ENCODE measurements around the gene NXN. TPM values are rescaled to one million over a fixed set of nuclear protein-coding genes. Genes with fewer than 3 reads are reported as not detected.

Gene NXN
- total RNA-seq, 5 donors from 2014 or later (not counting 1 experiment from before 2014, with no cell fraction given): 0.56 to 1.3 (median 0.96) TPM

DNA sequence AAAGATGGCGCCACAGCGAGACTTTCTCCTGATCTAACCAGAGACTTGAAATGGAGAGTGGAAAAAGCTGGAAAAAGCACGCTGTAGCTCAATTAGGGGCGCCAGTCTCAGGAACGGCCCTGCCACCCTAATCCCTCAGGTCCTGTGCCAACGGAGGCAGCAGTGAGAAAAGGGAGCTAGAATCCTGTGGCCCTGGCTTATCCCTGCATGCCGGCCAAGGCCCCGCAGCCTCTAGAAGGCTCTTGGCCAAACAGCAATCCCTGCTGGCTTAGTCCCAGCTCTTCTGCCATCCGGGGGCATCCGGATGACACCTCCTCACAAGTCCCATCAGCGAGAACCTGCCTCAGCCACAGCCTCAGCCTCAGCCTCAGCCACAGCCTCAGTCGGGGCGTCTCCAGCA is 127.7 kb downstream of the NXN start:
- ChIA-PET CTCF (no interaction called here), POLR2A (no interaction called here)
- H3K36me3 Mint-ChIP-seq: no peaks in the 10 kb centered on the region
- ATAC-seq (replicated peaks in 1 of 4): no peak
- Histone ChIP-seq H3K4me1 (ENCODE audit: control insufficient read depth in 1 of 2, extremely low read depth in 1 of 2, insufficient read depth in 2 of 2, low read length in 2 of 2) (peaks cover 0 to 3% of the 10 kb centered on the region in 2 experiments), H3K36me3 (ENCODE audit: control insufficient read depth in 2 of 2, extremely low read depth in 1 of 2, insufficient read depth in 1 of 2, low read length in 1 of 2) (no peaks in the 10 kb centered on the region), H3K4me3 (ENCODE audit: control insufficient read depth in 1 of 2, extremely low read depth in 1 of 2, low read length in 1 of 2) (no peak overlapping the region), H3K27ac (ENCODE audit: low read length) (no peak overlapping the region), H3K27me3 (replicated peaks in 1 of 2; ENCODE audit: control insufficient read depth in 2 of 2, extremely low read depth in 1 of 2, insufficient read depth in 2 of 2, low read length in 1 of 2) (peaks cover 0 to 36% of the 10 kb centered on the region in 2 experiments), H3K9me3 (no peaks in the 10 kb centered on the region)
- no peak overlapping the region for H3K27ac Mint-ChIP-seq
- no peaks in the 10 kb centered on the region for H3K9me3 Mint-ChIP-seq
- no peak for DNase-seq
- WGBS (ENCODE audit: insufficient coverage): 83% methylated on average over 8 of the region's 13 CpGs
- no peak overlapping the region for H3K4me3 Mint-ChIP-seq
- H3K4me1 Mint-ChIP-seq: peaks cover 4 to 6% (median 4%) of the 10 kb centered on the region in 3 donors
- peaks cover 23 to 44% of the 10 kb centered on the region in 2 donors for H3K27me3 Mint-ChIP-seq

DNA sequence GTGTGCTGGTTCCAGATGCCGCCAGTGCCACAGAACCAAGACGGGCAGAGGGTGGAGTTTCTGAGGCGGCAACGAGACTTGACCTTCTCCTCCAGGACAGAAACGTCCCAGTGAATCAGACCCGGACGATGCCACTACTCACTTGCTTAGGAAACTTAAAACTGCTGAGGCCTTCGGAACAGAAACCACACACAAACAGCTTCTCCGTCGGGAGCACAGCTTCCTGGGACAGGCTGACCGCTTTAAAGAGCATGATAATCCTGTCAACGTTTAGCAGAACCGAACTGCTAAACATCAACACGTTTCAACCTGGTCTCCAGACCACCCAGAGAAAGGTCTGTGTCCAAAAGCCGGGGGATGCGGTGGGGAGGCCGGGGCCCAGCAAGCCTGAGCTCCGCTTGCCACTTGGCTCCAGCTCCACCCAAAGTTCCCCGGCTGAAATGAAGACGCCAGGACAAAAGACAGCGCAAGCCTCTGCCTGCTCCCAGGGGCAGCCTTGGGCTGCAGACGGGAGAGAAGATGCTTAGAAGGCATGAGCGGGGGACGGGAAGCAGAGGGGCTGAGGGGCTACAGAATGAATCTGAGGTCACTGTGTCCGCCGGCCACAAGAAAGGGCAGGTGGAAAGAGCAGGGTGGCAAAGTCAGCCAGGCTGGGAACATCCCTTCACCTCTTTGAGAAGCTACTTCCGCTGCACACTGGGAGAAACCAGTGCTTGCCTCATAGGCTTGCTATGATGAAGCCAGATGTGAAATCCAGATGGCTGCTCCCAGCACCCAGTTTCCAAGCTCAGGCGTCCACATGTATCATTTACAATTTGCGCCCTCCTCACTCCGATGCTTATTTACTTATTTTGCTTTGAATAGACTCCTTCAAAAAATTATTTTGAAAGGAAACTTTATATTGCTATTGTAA is 128.5 kb downstream of the NXN start:
- Mint-ChIP-seq H3K4me3 (no peak overlapping the region), H3K36me3 (no peaks in the 10 kb centered on the region), H3K27me3 (peaks cover 28 to 48% of the 10 kb centered on the region in 2 donors), H3K27ac (no peak overlapping the region), H3K4me1 (peaks cover 6 to 10% (median 9%) of the 10 kb centered on the region in 3 donors), H3K9me3 (no peaks in the 10 kb centered on the region)
- ChIA-PET POLR2A (no interaction called here), CTCF (no interaction called here)
- Histone ChIP-seq H3K4me1 (ENCODE audit: control insufficient read depth in 1 of 2, extremely low read depth in 1 of 2, insufficient read depth in 2 of 2, low read length in 2 of 2) (peaks cover 0 to 7% of the 10 kb centered on the region in 2 experiments), H3K27ac (ENCODE audit: low read length) (no peak overlapping the region), H3K27me3 (replicated peaks in 1 of 2; ENCODE audit: control insufficient read depth in 2 of 2, extremely low read depth in 1 of 2, insufficient read depth in 2 of 2, low read length in 1 of 2) (peaks cover 0 to 41% of the 10 kb centered on the region in 2 experiments), H3K36me3 (ENCODE audit: control insufficient read depth in 2 of 2, extremely low read depth in 1 of 2, insufficient read depth in 1 of 2, low read length in 1 of 2) (no peaks in the 10 kb centered on the region), H3K4me3 (ENCODE audit: control insufficient read depth in 1 of 2, extremely low read depth in 1 of 2, low read length in 1 of 2) (no peak overlapping the region), H3K9me3 (no peaks in the 10 kb centered on the region)
- WGBS (ENCODE audit: insufficient coverage): 87% methylated on average over 23 of the region's 30 CpGs
- DNase-seq: no peak
- no peak for ATAC-seq (replicated peaks in 1 of 4)

- H3K27ac Mint-ChIP-seq: no peak overlapping the region
- Histone ChIP-seq H3K36me3 (ENCODE audit: control insufficient read depth in 2 of 2, extremely low read depth in 1 of 2, insufficient read depth in 1 of 2, low read length in 1 of 2) (no peaks in the 10 kb centered on the region), H3K4me3 (ENCODE audit: control insufficient read depth in 1 of 2, extremely low read depth in 1 of 2, low read length in 1 of 2) (no peak overlapping the region), H3K4me1 (ENCODE audit: control insufficient read depth in 1 of 2, extremely low read depth in 1 of 2, insufficient read depth in 2 of 2, low read length in 2 of 2) (peaks cover 0 to 7% of the 10 kb centered on the region in 2 experiments), H3K9me3 (no peaks in the 10 kb centered on the region), H3K27ac (ENCODE audit: low read length) (no peak overlapping the region), H3K27me3 (replicated peaks in 1 of 2; ENCODE audit: control insufficient read depth in 2 of 2, extremely low read depth in 1 of 2, insufficient read depth in 2 of 2, low read length in 1 of 2) (peaks cover 0 to 48% of the 10 kb centered on the region in 2 experiments)
- H3K27me3 Mint-ChIP-seq: peaks cover 32 to 47% of the 10 kb centered on the region in 2 donors
- no peaks in the 10 kb centered on the region for H3K9me3 Mint-ChIP-seq
- ChIA-PET POLR2A (no interaction called here), CTCF (no interaction called here)
- WGBS (ENCODE audit: insufficient coverage): 61% methylated on average over 11 of the region's 25 CpGs
- ATAC-seq (replicated peaks in 1 of 4) (no peak), DNase-seq (no peak)
- H3K4me3 Mint-ChIP-seq: no peak overlapping the region
- peaks cover 6 to 10% (median 9%) of the 10 kb centered on the region in 3 donors for H3K4me1 Mint-ChIP-seq
- H3K36me3 Mint-ChIP-seq: no peaks in the 10 kb centered on the region
These were observed 129.3 kb downstream of the NXN start for GRCh38 chr17:850086-850850.

GRCh38 chr17:848402-848801 is 131.2 kb downstream of the NXN start:
- Mint-ChIP-seq H3K27ac (no peak overlapping the region), H3K36me3 (no peaks in the 10 kb centered on the region), H3K27me3 (peaks cover 40 to 54% of the 10 kb centered on the region in 2 donors), H3K4me3 (no peak overlapping the region), H3K9me3 (no peaks in the 10 kb centered on the region), H3K4me1 (peaks cover 6 to 10% (median 9%) of the 10 kb centered on the region in 3 donors)
- Histone ChIP-seq H3K36me3 (ENCODE audit: control insufficient read depth in 2 of 2, extremely low read depth in 1 of 2, insufficient read depth in 1 of 2, low read length in 1 of 2) (no peaks in the 10 kb centered on the region), H3K27ac (ENCODE audit: low read length) (no peak overlapping the region), H3K4me3 (ENCODE audit: control insufficient read depth in 1 of 2, extremely low read depth in 1 of 2, low read length in 1 of 2) (no peak overlapping the region), H3K9me3 (no peaks in the 10 kb centered on the region), H3K4me1 (ENCODE audit: control insufficient read depth in 1 of 2, extremely low read depth in 1 of 2, insufficient read depth in 2 of 2, low read length in 2 of 2) (peaks cover 0 to 7% of the 10 kb centered on the region in 2 experiments), H3K27me3 (replicated peaks in 1 of 2; ENCODE audit: control insufficient read depth in 2 of 2, extremely low read depth in 1 of 2, insufficient read depth in 2 of 2, low read length in 1 of 2) (peaks cover 0 to 63% of the 10 kb centered on the region in 2 experiments)
- ChIA-PET CTCF (no interaction called here), POLR2A (no interaction called here)
- DNase-seq (no peak), ATAC-seq (replicated peaks in 1 of 4) (no peak)
- WGBS (ENCODE audit: insufficient coverage): 82% methylated on average over 10 of the region's 11 CpGs

DNA sequence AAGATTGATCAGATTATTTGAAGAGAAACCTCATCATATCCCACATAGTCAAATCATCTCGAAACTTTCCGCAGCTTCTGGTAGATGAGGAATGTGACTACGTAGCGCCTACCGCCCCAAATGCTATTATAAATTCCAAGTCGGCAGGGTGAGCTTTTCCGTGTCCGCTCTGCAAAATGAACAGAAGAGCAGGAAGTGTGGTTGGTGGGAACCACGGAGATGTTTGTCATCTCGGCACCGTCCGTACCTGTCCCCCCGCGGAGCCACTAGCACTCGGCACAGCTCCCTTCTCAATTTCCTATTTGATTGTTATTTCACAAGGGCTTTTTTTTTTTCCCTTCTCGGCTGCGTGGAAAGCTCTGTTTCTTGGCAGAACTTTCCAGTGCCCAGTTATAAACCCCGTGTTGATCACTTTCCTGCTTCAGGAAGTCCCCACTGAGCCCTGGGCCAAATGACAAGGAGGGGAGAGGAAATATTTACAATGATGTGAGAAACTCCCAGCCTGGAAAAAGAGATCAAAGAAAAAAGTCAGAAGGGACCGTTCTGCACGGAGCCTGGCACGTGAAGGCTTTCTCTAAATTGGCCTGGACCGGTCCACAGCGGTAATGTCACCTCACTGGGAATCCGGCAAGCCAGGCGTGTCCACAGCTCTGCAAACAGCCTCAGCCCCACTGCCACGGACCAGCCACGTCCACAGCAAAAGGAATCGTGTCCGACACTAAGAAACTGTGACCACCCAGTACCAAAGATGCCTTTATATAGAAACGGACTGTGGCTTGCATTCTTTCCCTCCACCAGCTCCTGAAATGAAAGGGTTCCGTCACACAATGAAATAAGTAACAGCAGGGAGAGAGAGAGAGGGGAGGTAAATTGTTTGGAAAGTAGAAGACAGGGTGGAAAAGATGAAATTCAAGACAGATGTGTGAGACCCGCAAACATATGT is 132.4 kb downstream of the NXN start:
- H3K36me3 Mint-ChIP-seq: no peaks in the 10 kb centered on the region
- DNase-seq: peak in 1 of 35 experiments; percentile 6
- H3K27ac Mint-ChIP-seq: no peak overlapping the region
- peaks cover 6 to 10% (median 9%) of the 10 kb centered on the region in 3 donors for H3K4me1 Mint-ChIP-seq
- Histone ChIP-seq H3K9me3 (no peaks in the 10 kb centered on the region), H3K36me3 (ENCODE audit: control insufficient read depth in 2 of 2, extremely low read depth in 1 of 2, insufficient read depth in 1 of 2, low read length in 1 of 2) (no peaks in the 10 kb centered on the region), H3K27ac (ENCODE audit: low read length) (no peak overlapping the region), H3K27me3 (replicated peaks in 1 of 2; ENCODE audit: control insufficient read depth in 2 of 2, extremely low read depth in 1 of 2, insufficient read depth in 2 of 2, low read length in 1 of 2) (peaks cover 0 to 65% of the 10 kb centered on the region in 2 experiments), H3K4me3 (ENCODE audit: control insufficient read depth in 1 of 2, extremely low read depth in 1 of 2, low read length in 1 of 2) (peak overlapping the region in 1 of 2 donors; percentile 3), H3K4me1 (ENCODE audit: control insufficient read depth in 1 of 2, extremely low read depth in 1 of 2, insufficient read depth in 2 of 2, low read length in 2 of 2) (peaks cover 0 to 7% of the 10 kb centered on the region in 2 experiments)
- no peaks in the 10 kb centered on the region for H3K9me3 Mint-ChIP-seq
- 38% methylated on average over 13 of the region's 32 CpGs for WGBS (ENCODE audit: insufficient coverage)
- ChIA-PET POLR2A (no interaction called here), CTCF (no interaction called here)
- H3K4me3 Mint-ChIP-seq: no peak overlapping the region
- peaks cover 45 to 60% of the 10 kb centered on the region in 2 donors for H3K27me3 Mint-ChIP-seq
- ATAC-seq (replicated peaks in 1 of 4): peak in 1 of 4 experiments; percentile 42

GRCh38 chr17:841313-841712 is 138.3 kb downstream of the NXN start:
- no peaks in the 10 kb centered on the region for H3K4me1 Mint-ChIP-seq
- H3K36me3 Mint-ChIP-seq: no peaks in the 10 kb centered on the region
- no peak for ATAC-seq (replicated peaks in 1 of 4)
- H3K27me3 ChIP-seq (replicated peaks in 1 of 2; ENCODE audit: control insufficient read depth in 2 of 2, extremely low read depth in 1 of 2, insufficient read depth in 2 of 2, low read length in 1 of 2): peaks cover 0 to 32% of the 10 kb centered on the region in 2 experiments
- H3K9me3 Mint-ChIP-seq: no peaks in the 10 kb centered on the region
- 78% methylated on average over 33 of the region's 33 CpGs for WGBS (ENCODE audit: insufficient coverage)
- H3K4me3 ChIP-seq (ENCODE audit: control insufficient read depth in 1 of 2, extremely low read depth in 1 of 2, low read length in 1 of 2): no peak overlapping the region
- peaks cover 21 to 22% of the 10 kb centered on the region in 2 donors for H3K27me3 Mint-ChIP-seq
- H3K9me3 ChIP-seq: no peaks in the 10 kb centered on the region
- H3K27ac Mint-ChIP-seq: no peak overlapping the region
- H3K4me3 Mint-ChIP-seq: no peak overlapping the region
- no peak overlapping the region for H3K27ac ChIP-seq (ENCODE audit: low read length)
- POLR2A ChIA-PET: no interaction called here
- CTCF ChIA-PET: no interaction called here
- no peaks in the 10 kb centered on the region for H3K4me1 ChIP-seq (ENCODE audit: control insufficient read depth in 1 of 2, extremely low read depth in 1 of 2, insufficient read depth in 2 of 2, low read length in 2 of 2)
- H3K36me3 ChIP-seq (ENCODE audit: control insufficient read depth in 2 of 2, extremely low read depth in 1 of 2, insufficient read depth in 1 of 2, low read length in 1 of 2): no peaks in the 10 kb centered on the region
- peak in 1 of 35 experiments; percentile 6 for DNase-seq

Data from T-cell (primary cell).